OCI-LY1 (cell line): ENCODE results near the gene SERINC5.

Experiments
- CTCF ChIP-seq: fragments of 200-600 bp; sonication (generic), shearing (Covaris generic); IDR thresholded peaks from 2 replicates; pipeline ENCODE4 v1.5.1; 2017; ENCODE audit warnings: mild to moderate bottlenecking, antibody characterized with exemption, low read length, moderate library complexity, mixed read lengths
- EZH2 ChIP-seq: fragments of 200-600 bp; sonication (generic), shearing (Covaris generic); IDR thresholded peaks from 2 replicates; pipeline ENCODE4 v1.8.0; 2017; ENCODE audit warnings: borderline replicate concordance, mixed run types, mild to moderate bottlenecking, antibody characterized with exemption, low read length, moderate library complexity, mixed read lengths

DNA sequence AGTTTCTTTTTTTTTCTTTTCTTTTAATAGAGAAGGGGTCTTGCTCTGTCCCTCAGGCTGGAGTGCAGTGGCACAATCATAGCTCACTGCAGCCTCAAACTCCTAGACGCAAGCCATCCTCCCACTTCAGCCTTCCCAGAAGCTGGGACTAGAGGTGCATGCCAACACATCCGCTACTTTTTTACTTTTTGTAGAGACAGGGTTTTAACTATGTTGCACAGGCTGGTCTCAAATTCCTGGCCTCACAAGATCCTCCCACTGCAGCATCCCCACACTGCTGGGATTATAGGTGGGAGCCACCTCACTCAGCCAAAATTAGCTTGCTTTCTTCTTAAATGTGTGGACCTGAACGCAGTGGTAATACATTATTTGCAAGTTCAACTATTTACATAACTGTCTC, 66.1 kb downstream of the SERINC5 start:
- TF ChIP-seq CTCF (no peak), EZH2 (no peak)
